C4-2B (cell line): ENCODE results near the gene PLA2G2D.
A peak's percentile ranks its signal among the peaks of the same experiment; 100 is the strongest.

ENCODE experiments used
- H3K27ac ChIP-seq: fragments of 450-650 bp; 2 replicates; pipeline ENCODE4 v1.5.1; 2017
- CTCF ChIP-seq: fragments of 450-650 bp; conservative IDR thresholded peaks from 2 replicates; pipeline ENCODE4 v1.5.1; 2017; ENCODE audit warnings: mild to moderate bottlenecking
- ZFX ChIP-seq: fragments of 450-650 bp; IDR thresholded peaks from 2 replicates; pipeline ENCODE4 v1.6.1; 2017

The PLA2G2D gene

GRCh38 chr1:20141466-20141865, 22.1 kb upstream of the PLA2G2D start:
- TF ChIP-seq ZFX, result no peak
- TF ChIP-seq CTCF, result no peak
- H3K27ac ChIP-seq, result no peak overlapping the region; the same call in 1 of the 2 replicates

- peak overlapping the region; percentile 59; the same call in 1 of the 2 replicates for H3K27ac ChIP-seq
Observed at GRCh38 chr1:20141001-20141400, 21.7 kb upstream of the PLA2G2D start.

GRCh38 chr1:20139776-20140612, 20.7 kb upstream of the PLA2G2D start:
- no peak for TF ChIP-seq CTCF
- no peak for TF ChIP-seq ZFX
- H3K27ac ChIP-seq, result peak overlapping the region; percentile 59

More at GRCh38 chr1:20141001-20141400, 21.7 kb upstream of the PLA2G2D start:
- no peak for TF ChIP-seq ZFX
- no peak for TF ChIP-seq CTCF

- peak within 1 kb of the TSS; percentile 59 for H3K27ac ChIP-seq
- TF ChIP-seq ZFX, result no peak
Observed at GRCh38 chr1:20138961-20139550, 19.7 kb upstream of the PLA2G2D start, which contains the start of gene PLA2G2F. Gene PLA2G2F, plus strand, starts transcription at chr1:20139323. Its CDS starts 105 bp downstream, at chr1:20139428.

- TF ChIP-seq CTCF, result no peak
- TF ChIP-seq ZFX, result no peak
Observed at GRCh38 chr1:20138346-20138745, 19.0 kb upstream of the PLA2G2D start.

GRCh38 chr1:20137604-20138003, 18.3 kb upstream of the PLA2G2D start:
- no peak for TF ChIP-seq ZFX
- TF ChIP-seq CTCF, result no peak
- H3K27ac ChIP-seq, result peak overlapping the region; percentile 59

More at GRCh38 chr1:20138346-20138745, 19.0 kb upstream of the PLA2G2D start:
- H3K27ac ChIP-seq, result peak overlapping the region; percentile 59; the same call in 1 of the 2 replicates

- peak overlapping the region; percentile 59 for H3K27ac ChIP-seq
- no peak for TF ChIP-seq ZFX
- no peak for TF ChIP-seq CTCF
Observed at GRCh38 chr1:20137055-20137454, 17.7 kb upstream of the PLA2G2D start.
